GM21515 (cell line): ENCODE data around the gene CX3CL1.

ENCODE experiments used
- ATAC-seq: cut with Tn5 transposase; IDR thresholded peaks from one replicate; pipeline ENCODE4 v1.9.1; 2021; ENCODE audit not compliant: unreplicated experiment

The CX3CL1 gene

GRCh38 chr16:57432989-57433388, 60.7 kb downstream of the CX3CL1 start:
- ATAC-seq = no peak

GRCh38 chr16:57434003-57434402, 61.7 kb downstream of the CX3CL1 start:
- no peak for ATAC-seq
